ENCODE results near the gene DGKD.

DGKD gene

DNA sequence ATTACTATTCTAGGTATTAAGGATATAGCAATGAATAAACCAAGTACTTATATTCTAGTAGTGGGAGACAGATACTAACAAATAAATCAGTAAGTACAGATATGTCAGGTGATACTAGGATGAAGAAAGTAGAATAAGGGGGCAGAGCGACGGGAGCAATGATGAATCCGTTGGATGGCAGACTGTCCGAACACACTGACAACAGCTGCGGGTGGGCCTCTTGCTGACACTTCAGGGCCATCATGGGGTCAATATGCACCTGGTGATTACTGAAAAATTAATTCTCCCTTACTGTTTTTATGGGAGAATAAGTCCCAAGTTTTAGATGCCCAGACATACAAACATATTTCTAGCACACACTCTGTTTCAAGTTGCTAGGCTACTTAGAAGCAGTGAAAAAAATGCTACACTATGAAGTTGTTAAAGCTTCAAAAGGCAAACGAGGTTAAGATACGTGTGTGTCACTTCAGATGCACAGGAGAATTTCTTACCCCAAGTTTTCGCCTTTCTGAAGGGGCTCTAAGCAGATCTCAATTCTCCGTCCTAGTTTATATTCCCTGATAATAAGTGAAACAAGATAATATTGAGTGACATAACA, 133.6 kb downstream of the DGKD start:
- TF ChIP-seq, protein P1, sequence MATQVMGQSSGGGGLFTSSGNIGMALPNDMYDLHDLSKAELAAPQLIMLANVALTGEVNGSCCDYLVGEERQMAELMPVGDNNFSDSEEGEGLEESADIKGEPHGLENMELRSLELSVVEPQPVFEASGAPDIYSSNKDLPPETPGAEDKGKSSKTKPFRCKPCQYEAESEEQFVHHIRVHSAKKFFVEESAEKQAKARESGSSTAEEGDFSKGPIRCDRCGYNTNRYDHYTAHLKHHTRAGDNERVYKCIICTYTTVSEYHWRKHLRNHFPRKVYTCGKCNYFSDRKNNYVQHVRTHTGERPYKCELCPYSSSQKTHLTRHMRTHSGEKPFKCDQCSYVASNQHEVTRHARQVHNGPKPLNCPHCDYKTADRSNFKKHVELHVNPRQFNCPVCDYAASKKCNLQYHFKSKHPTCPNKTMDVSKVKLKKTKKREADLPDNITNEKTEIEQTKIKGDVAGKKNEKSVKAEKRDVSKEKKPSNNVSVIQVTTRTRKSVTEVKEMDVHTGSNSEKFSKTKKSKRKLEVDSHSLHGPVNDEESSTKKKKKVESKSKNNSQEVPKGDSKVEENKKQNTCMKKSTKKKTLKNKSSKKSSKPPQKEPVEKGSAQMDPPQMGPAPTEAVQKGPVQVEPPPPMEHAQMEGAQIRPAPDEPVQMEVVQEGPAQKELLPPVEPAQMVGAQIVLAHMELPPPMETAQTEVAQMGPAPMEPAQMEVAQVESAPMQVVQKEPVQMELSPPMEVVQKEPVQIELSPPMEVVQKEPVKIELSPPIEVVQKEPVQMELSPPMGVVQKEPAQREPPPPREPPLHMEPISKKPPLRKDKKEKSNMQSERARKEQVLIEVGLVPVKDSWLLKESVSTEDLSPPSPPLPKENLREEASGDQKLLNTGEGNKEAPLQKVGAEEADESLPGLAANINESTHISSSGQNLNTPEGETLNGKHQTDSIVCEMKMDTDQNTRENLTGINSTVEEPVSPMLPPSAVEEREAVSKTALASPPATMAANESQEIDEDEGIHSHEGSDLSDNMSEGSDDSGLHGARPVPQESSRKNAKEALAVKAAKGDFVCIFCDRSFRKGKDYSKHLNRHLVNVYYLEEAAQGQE (IDR thresholded peaks at IDR 0.05; ENCODE audit: insufficient read depth in 1 of 2, low read depth in 2 of 2, low read length in 2 of 2): no peak
- no peak for TF ChIP-seq TAF1 (IDR thresholded peaks at IDR 0.05; ENCODE audit: borderline replicate concordance, insufficient read depth, low read length)
- no peak for TF ChIP-seq FOXP2 (optimal IDR thresholded peaks at IDR 0.05; ENCODE audit: borderline replicate concordance, extremely low read depth, extremely low read length, insufficient read depth)
- no peak for TF ChIP-seq SIN3A (IDR thresholded peaks at IDR 0.05; ENCODE audit: borderline replicate concordance, insufficient read depth, low read length)
- no peak for TF ChIP-seq POLR2AphosphoS5 (IDR thresholded peaks at IDR 0.05; ENCODE audit: low read depth, low read length)

DNA sequence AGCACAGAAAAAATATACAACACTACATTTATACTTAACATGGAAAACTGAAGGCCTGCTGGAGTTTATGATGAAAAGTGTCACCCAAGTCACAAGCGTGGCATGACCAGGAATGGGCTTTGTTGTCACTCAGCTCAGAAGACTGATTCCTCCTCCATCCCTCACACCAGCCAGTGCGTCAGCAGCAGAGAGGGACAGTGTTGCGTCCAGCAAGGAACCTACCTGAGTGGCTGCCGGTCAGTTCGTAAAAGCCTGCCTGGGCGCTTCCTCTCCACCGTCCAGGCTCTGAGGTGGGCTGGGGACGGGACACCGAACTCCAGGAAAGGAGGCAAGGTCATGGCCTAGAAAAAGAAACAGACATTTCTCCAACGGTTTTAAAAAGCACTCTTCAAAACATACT, 134.8 kb downstream of the DGKD start:
- no peak for TF ChIP-seq SIN3A (IDR thresholded peaks at IDR 0.05; ENCODE audit: borderline replicate concordance, insufficient read depth, low read length)
- TF ChIP-seq TAF1 (IDR thresholded peaks at IDR 0.05; ENCODE audit: borderline replicate concordance, insufficient read depth, low read length): no peak
- no peak for TF ChIP-seq POLR2AphosphoS5 (IDR thresholded peaks at IDR 0.05; ENCODE audit: low read depth, low read length)
- TF ChIP-seq, protein P1 (IDR thresholded peaks at IDR 0.05; ENCODE audit: insufficient read depth in 1 of 2, low read depth in 2 of 2, low read length in 2 of 2): no peak
- TF ChIP-seq FOXP2 (optimal IDR thresholded peaks at IDR 0.05; ENCODE audit: borderline replicate concordance, extremely low read depth, extremely low read length, insufficient read depth): no peak

DNA sequence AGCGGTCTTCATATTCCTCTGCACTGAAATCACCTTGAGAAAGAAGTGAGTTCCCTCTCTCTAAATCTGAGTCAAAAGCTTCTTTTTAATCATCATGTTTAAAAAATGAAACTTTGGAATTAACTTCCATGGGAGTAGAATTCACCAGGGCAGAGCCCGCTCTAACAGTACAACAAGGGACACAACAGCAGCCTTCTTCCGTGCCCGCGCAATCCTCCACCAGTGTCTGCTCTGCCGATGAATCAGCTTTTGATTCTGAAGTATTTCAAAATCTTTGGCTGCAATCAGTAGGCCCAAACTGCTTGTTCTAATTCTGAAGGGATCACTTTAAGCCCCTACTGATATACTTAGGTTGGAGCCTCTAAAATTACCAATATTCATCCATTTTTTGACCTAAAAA, 135.4 kb downstream of the DGKD start:
- TF ChIP-seq POLR2AphosphoS5 (IDR thresholded peaks at IDR 0.05; ENCODE audit: low read depth, low read length) (no peak), TAF1 (IDR thresholded peaks at IDR 0.05; ENCODE audit: borderline replicate concordance, insufficient read depth, low read length) (no peak), SIN3A (IDR thresholded peaks at IDR 0.05; ENCODE audit: borderline replicate concordance, insufficient read depth, low read length) (no peak), FOXP2 (optimal IDR thresholded peaks at IDR 0.05; ENCODE audit: borderline replicate concordance, extremely low read depth, extremely low read length, insufficient read depth) (no peak)
- TF ChIP-seq, protein P1 (IDR thresholded peaks at IDR 0.05; ENCODE audit: insufficient read depth in 1 of 2, low read depth in 2 of 2, low read length in 2 of 2): no peak

DNA sequence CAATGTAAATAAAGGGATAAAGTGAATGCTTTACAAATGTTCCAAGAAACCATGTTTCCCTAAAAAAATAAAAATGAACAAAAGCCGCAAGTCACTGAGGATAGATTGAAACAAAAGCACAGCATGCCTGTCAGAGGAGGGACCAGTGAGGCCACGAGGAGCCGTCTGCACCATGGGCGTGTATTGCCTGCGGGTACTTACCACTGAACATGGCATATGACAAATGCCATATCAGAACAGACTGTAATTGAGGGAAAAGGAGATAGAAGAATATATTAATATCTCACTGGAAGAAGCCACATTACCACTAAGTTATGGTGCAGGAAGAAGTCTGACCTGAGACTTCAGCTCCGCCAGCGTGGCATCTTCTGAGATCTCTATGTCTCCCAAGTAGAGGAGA, 136.5 kb downstream of the DGKD start:
- no peak for TF ChIP-seq POLR2AphosphoS5 (IDR thresholded peaks at IDR 0.05; ENCODE audit: low read depth, low read length)
- TF ChIP-seq, protein P1 (IDR thresholded peaks at IDR 0.05; ENCODE audit: insufficient read depth in 1 of 2, low read depth in 2 of 2, low read length in 2 of 2): no peak
- no peak for TF ChIP-seq SIN3A (IDR thresholded peaks at IDR 0.05; ENCODE audit: borderline replicate concordance, insufficient read depth, low read length)
- TF ChIP-seq TAF1 (IDR thresholded peaks at IDR 0.05; ENCODE audit: borderline replicate concordance, insufficient read depth, low read length): no peak
- TF ChIP-seq FOXP2 (optimal IDR thresholded peaks at IDR 0.05; ENCODE audit: borderline replicate concordance, extremely low read depth, extremely low read length, insufficient read depth): no peak
